Nephron progenitor cell (in vitro differentiated cells): ENCODE data around the gene SURF2.

Experiments
- DNase-seq: peaks from one replicate; pipeline ENCODE4 v3.0.0; 2021
- H3K27ac Mint-ChIP-seq: 2 replicates; pipeline ENCODE4 v1.8.0; 2021; ENCODE audit warnings: mild to moderate bottlenecking, moderate library complexity, mixed read lengths
- H3K27me3 Mint-ChIP-seq: 2 replicates; pipeline ENCODE4 v1.8.0; 2021; ENCODE audit warnings: mild to moderate bottlenecking, low read depth, mixed read lengths; ENCODE audit not compliant: poor library complexity
- H3K36me3 Mint-ChIP-seq: 2 replicates; pipeline ENCODE4 v1.8.0; 2021; ENCODE audit warnings: low read depth, mixed read lengths
- H3K4me1 Mint-ChIP-seq: 2 replicates; pipeline ENCODE4 v1.8.0; 2021; ENCODE audit warnings: mixed read lengths
- H3K4me3 Mint-ChIP-seq: 2 replicates; pipeline ENCODE4 v1.8.0; 2021; ENCODE audit warnings: mild to moderate bottlenecking, moderate library complexity, mixed read lengths
- H3K9me3 Mint-ChIP-seq: 2 replicates; pipeline ENCODE4 v1.8.0; 2021; ENCODE audit warnings: mild to moderate bottlenecking, moderate library complexity, mixed read lengths
- TF ChIP-seq, protein P1 (sequence below): fragments of 200-600 bp; sonication (generic); IDR thresholded peaks from 2 replicates; pipeline ENCODE4 v1.5.0; 2021; ENCODE audit warnings: antibody characterized with exemption

SURF2 gene

GRCh38 chr9:133367778-133368177 lies 11.4 kb downstream of the SURF2 start:
- peaks cover 61% of the 10 kb centered on the region for H3K4me1 Mint-ChIP-seq
- H3K27me3 Mint-ChIP-seq = no peaks in the 10 kb centered on the region
- TF ChIP-seq, protein P1, sequence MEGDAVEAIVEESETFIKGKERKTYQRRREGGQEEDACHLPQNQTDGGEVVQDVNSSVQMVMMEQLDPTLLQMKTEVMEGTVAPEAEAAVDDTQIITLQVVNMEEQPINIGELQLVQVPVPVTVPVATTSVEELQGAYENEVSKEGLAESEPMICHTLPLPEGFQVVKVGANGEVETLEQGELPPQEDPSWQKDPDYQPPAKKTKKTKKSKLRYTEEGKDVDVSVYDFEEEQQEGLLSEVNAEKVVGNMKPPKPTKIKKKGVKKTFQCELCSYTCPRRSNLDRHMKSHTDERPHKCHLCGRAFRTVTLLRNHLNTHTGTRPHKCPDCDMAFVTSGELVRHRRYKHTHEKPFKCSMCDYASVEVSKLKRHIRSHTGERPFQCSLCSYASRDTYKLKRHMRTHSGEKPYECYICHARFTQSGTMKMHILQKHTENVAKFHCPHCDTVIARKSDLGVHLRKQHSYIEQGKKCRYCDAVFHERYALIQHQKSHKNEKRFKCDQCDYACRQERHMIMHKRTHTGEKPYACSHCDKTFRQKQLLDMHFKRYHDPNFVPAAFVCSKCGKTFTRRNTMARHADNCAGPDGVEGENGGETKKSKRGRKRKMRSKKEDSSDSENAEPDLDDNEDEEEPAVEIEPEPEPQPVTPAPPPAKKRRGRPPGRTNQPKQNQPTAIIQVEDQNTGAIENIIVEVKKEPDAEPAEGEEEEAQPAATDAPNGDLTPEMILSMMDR = no peak
- peaks cover 27% of the 10 kb centered on the region for H3K36me3 Mint-ChIP-seq
- no peak for DNase-seq
- H3K27ac Mint-ChIP-seq = no peak overlapping the region
- no peaks in the 10 kb centered on the region for H3K9me3 Mint-ChIP-seq
- H3K4me3 Mint-ChIP-seq = no peak overlapping the region

GRCh38 chr9:133368249-133368881 lies 12.0 kb downstream of the SURF2 start:
- TF ChIP-seq, protein P1 = no peak
- Mint-ChIP-seq H3K27me3 (no peaks in the 10 kb centered on the region), H3K9me3 (no peaks in the 10 kb centered on the region), H3K4me3 (no peak overlapping the region), H3K36me3 (peaks cover 25% of the 10 kb centered on the region), H3K4me1 (peaks cover 62% of the 10 kb centered on the region), H3K27ac (peak overlapping the region; percentile 46)
- no peak for DNase-seq

DNA sequence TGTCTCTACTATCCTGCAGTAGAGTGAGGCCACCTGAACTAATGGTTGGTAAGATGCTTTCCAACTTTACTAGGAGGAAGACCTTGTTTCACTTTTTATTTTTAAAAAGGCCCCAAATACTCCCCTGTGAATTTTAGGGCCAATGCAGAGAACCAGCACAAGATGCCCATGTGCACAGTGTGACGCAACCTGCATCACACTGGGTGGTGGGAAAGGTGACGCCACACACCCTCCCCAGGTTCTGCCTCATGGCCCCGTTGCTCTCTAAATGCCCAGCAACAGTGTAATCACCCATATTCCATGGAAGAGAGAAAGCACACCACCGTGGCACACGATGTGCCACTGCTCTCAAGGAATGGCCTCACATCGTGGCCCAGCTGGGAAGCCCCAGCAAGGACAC lies 13.1 kb downstream of the SURF2 start:
- no peak for DNase-seq
- H3K27me3 Mint-ChIP-seq = no peaks in the 10 kb centered on the region
- no peaks in the 10 kb centered on the region for H3K9me3 Mint-ChIP-seq
- H3K4me1 Mint-ChIP-seq = peaks cover 60% of the 10 kb centered on the region
- H3K27ac Mint-ChIP-seq = peak overlapping the region; percentile 50
- no peak overlapping the region for H3K4me3 Mint-ChIP-seq
- TF ChIP-seq, protein P1 = no peak
- H3K36me3 Mint-ChIP-seq = peaks cover 15% of the 10 kb centered on the region

- H3K27ac Mint-ChIP-seq = peak overlapping the region; percentile 73
- peaks cover 13% of the 10 kb centered on the region for H3K36me3 Mint-ChIP-seq
Observed at GRCh38 chr9:133369933-133370332, 13.6 kb downstream of the SURF2 start.

GRCh38 chr9:133370685-133371084 lies 14.3 kb downstream of the SURF2 start:
- H3K27ac Mint-ChIP-seq = peak overlapping the region; percentile 73
- H3K27me3 Mint-ChIP-seq = no peaks in the 10 kb centered on the region
- peaks cover 6% of the 10 kb centered on the region for H3K36me3 Mint-ChIP-seq
- no peak overlapping the region for H3K4me3 Mint-ChIP-seq
- H3K4me1 Mint-ChIP-seq = peaks cover 68% of the 10 kb centered on the region
- TF ChIP-seq, protein P1 = no peak
- no peaks in the 10 kb centered on the region for H3K9me3 Mint-ChIP-seq
- DNase-seq = no peak

More at GRCh38 chr9:133369933-133370332, 13.6 kb downstream of the SURF2 start:
- TF ChIP-seq, protein P1 = no peak
- peak overlapping the region; percentile 24 for H3K4me3 Mint-ChIP-seq
- H3K27me3 Mint-ChIP-seq = no peaks in the 10 kb centered on the region
- H3K4me1 Mint-ChIP-seq = peaks cover 65% of the 10 kb centered on the region
- no peak for DNase-seq
- H3K9me3 Mint-ChIP-seq = no peaks in the 10 kb centered on the region

GRCh38 chr9:133371261-133371711 lies 14.9 kb downstream of the SURF2 start:
- DNase-seq = no peak
- TF ChIP-seq, protein P1 = no peak
- Mint-ChIP-seq H3K36me3 (no peaks in the 10 kb centered on the region), H3K4me3 (no peak overlapping the region), H3K27ac (peak overlapping the region; percentile 71), H3K27me3 (no peaks in the 10 kb centered on the region), H3K4me1 (peaks cover 68% of the 10 kb centered on the region), H3K9me3 (no peaks in the 10 kb centered on the region)
